Measurements from ENCODE around the gene NPW.

- no peak for TF ChIP-seq CTCF (optimal IDR thresholded peaks at IDR 0.05 in 1 of 3, IDR thresholded peaks at IDR 0.05 in 1 of 3, conservative IDR thresholded peaks at IDR 0.05 in 1 of 3; ENCODE audit: extremely low read depth in 1 of 3, insufficient read depth in 2 of 3, low read length in 3 of 3)
- no peak for TF ChIP-seq EZH2 (IDR thresholded peaks at IDR 0.05; ENCODE audit: low read length)
Measured at GRCh38 chr16:2044541-2044940, 25.0 kb downstream of the NPW start.

Measured in keratinocyte (primary cell).